Activated T-cell treated with anti-CD3 and anti-CD28 coated beads for 1 hour (primary cell): ENCODE measurements around the gene FBXL16.
"Not testable (repeated sequence)": the region's sequence is repeated elsewhere in the genome, so short reads cannot be mapped to it uniquely, and the experiment has no call there.

ENCODE experiments used
- DNase-seq: peaks from one replicate; pipeline ENCODE4 v3.0.0-alpha.2; 2020; ENCODE audit warnings: low read depth

Gene FBXL16, protein sequence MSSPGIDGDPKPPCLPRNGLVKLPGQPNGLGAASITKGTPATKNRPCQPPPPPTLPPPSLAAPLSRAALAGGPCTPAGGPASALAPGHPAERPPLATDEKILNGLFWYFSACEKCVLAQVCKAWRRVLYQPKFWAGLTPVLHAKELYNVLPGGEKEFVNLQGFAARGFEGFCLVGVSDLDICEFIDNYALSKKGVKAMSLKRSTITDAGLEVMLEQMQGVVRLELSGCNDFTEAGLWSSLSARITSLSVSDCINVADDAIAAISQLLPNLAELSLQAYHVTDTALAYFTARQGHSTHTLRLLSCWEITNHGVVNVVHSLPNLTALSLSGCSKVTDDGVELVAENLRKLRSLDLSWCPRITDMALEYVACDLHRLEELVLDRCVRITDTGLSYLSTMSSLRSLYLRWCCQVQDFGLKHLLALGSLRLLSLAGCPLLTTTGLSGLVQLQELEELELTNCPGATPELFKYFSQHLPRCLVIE

DNA sequence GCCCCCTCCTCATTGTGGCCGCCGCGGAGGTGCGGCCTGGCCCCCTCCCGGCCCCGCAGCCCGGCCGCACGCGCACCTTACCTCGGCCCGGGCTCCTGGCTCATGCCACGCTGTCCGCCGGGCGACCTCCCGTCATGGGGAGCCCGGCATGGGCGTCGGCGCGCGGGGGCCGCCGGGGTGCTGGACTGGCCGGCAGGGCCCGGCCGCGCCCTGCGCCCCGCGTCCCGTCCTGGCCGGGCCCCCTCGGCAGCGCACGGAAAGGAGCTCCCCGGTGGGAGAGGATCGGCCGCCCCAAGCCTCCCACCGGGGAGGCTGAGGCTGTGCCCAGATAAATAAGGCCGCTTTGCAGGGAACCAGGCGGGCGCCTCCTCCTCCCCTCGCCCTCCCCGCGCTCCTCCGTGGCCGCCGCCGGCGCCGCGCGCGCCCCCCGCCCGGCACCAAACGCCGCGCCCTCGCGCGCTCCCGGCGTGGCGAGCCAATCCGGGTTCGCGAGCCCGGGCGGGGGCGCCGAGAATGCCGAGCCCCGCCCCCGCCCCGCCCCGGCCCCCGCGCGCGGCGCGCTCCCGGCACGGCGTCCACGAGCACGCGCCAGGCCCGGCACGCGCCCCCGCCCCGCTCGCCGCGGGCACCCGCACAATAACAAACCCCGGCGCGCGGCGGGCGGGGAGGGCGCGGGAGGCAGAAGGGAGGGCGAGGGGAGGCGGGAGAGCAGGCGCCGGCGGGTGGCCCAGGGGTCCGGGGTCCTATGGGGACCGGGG, at the start of gene FBXL16:
FBXL16 (minus strand) TSS at position 371 of the 758 bp plus-strand sequence. CDS start 8,396 bp downstream, outside the sequence.
- DNase-seq = no peak

DNA sequence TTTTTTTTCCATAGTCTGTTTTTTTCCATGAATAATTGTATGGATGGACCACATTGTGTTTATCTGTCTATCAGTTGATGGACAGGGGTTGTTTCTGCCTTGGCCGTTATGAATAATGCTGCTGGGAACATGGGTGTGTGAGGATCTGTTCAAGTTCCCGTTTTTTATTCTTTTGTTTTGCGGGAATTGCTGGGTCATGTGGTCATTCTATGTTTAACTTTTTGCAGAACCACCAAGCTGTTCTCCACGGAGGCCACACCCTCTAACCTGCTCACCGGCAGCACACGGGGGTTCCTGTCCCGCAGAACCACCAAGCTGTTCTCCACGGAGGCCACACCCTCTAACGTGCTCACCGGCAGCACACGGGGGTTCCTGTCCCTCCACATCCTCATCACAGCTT, 49.1 kb upstream of the FBXL16 start:
- no peak for DNase-seq

DNA sequence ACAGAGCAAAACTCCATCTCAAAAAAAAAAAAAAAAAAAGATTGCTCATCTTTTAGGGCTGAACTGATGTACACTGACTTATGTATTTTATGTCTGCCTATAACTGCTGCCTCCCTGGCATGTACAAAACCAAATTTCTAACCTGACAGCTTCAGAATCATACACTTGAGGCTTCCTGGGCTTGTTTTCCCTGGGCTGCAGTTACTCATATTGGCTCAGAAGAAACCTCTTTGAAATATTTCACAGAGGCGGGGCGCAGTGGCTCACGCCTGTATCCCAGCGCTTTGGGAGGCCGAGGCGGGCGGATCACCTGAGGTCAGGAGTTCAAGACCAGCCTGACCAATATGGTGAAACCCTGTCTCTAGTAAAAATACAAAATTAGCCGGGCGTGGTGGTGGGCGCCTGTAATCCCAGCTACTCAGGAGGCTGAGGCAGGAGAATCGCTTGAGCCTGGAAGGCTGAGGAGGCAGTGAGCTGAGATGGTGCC, 48.6 kb upstream of the FBXL16 start:
- not testable (repeated sequence) for DNase-seq

DNA sequence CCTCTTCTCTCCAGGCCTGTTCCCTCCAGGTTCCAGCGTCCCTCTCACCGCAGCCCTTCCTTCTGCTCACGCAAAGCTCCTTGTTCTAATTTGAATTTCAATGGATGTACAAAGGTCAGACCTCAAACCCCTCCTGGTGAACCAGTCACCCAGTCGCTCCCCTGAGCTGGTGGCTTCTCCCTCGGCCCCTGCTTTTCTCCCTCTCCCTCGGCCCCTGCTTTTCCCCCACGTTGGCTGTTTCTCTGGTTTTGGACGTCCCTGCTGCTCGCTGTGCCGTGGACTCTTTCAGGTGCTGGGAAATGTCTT, 46.4 kb upstream of the FBXL16 start:
- no peak for DNase-seq

DNA sequence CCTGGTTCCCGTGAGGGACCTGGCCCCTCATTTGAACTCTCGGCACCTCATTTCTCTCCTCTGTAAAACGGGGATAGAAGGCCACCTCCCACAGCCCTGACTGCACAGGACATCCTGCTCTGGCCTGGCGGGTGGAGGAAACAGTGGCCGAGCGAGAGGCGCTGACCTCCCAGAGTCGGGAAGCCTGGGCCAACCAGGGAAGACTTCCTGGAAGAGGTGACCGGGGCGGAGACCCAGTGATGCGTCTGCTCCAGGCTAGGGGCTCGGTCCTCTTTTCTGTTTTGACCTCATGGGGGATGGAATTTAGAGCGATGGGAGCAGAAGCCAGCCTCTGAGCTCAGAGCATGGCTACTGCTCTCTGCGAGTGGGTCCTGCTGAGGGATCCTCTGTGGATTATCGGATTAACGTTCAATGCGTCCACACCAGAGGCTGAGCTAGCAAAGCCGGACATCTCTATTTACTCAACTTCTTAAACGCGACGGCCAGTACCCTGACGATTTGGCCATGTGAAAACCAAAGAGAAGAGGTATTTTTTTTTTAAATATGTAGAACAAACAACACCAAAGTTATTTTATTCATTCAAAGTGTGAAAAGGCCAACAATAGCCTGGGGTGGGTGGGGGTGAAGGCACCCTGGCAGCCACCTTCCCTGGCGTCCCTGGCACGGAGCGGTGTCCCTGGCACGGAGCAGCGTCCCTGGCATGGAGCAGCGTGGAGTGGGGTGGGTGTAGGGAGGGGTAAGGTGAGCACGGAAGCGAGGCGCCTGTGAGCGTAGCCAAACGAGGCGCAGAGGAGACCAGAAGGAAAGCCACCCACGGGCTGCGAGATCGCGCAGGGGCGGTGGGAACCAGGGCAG, 45.8 kb upstream of the FBXL16 start:
- DNase-seq = no peak

DNA sequence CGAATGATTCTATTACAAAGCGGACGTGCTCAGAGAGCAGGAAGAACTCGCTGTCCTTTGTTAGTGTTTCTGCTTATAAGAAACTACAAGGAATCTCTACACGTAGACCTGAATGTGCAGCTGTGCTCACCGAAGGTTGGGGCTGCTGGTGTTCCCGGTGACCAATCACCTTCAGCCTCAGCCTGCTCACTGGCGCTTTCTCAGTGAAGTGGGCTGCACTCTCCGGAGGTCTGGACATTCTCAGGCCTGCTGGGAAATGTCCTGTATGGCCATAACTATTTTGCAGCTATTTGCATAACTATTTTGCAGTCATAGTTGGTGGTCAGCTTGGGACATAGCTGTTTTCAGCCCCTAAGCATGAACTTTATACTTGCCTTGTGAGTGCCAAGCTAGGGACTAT, 44.9 kb upstream of the FBXL16 start:
- DNase-seq = no peak

DNA sequence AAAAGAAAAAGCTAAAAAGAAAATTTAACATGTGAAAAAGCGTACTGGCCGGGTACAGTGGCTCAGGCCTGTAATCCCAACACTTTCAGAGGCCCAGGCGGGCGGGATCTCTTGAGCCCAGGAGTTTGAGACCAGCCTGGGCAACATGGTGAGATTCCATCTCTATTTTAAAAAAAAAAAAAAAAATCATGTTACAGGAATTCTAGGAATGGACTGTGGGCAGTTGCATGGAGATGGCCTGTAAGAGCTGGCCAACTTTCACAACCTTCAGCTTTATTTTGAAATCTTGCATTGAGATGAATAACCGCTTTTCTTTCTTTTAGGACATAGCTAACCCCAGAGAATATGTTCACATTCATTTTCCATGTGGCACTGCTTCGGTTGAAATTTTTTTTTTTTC, 43.4 kb upstream of the FBXL16 start:
- no peak for DNase-seq

DNA sequence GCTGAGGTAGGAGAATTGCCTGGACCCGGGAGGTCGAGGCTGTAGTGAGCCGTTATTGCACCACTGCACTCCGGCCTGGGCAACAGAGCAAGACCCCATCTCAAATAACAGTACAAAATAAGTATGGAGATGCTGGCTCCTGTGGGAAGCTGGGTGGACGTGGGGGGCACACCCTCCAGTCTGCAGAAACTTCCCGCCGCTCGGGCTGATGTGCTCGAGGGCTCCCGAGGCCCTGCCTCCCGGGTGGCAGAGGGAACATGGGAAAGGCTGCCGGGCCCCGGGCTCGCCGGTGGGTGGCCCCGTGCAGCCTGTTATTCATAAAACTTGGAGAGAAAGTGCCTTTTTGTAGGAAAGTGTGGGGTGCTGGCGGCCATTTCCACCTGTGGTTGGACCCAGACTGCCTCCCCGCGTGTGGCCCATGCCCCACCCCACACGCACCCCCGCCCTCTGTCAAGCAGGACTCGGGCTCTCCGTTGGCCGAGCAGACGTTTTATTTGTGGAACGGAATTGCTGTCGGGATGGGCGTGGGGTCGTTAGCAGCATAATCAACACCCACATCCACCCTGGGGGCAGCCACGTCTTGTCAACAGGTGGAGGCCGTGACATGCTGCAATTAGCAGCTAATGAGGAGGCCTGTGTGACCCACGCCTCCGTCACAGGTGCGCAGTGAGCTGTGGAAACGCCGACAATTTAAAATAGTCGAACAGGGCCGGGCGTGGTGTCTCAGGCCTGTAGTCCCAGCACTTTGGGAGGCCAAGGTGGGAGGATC, 42.6 kb upstream of the FBXL16 start:
- DNase-seq = no peak

DNA sequence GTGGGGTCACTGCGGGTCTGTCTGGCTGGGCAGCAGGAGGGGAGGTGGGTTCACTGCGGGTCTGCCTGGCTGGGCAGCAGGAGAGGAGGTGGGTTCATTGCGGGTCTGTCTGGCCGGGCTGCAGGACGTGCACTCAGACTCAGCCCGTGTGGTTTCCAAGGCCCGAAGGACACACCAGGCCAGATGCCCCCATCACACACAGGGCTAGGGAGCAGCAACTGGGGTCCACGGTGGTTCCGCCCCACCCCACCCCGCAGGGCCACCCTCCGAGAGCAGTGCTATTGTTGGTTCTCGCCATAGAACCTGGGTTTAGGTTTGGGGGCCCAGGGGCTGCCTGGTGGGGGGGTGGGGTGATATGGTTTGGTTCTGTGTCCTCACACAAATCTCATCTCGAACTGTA, 41.0 kb upstream of the FBXL16 start:
- no peak for DNase-seq

DNA sequence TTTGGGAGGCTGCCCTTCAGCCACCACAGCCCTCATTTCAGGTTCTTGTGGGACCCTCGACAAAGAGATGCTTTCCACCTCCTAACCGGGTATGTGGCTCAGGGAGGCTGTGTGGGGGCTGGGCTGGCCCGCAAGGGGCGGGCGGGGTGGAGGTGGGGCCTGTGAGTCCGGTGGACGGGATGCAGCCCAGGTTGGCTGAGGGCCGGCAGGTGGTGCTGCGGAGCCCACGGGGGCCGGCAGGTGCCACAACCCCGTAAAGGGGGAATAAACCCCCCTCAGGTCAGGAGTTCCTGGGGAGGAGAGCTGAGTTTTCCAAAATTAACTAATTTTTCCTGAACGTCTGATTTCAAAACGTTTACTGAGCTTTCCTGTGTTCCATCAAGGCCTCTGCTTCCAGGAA, 40.1 kb upstream of the FBXL16 start:
- DNase-seq = no peak

DNA sequence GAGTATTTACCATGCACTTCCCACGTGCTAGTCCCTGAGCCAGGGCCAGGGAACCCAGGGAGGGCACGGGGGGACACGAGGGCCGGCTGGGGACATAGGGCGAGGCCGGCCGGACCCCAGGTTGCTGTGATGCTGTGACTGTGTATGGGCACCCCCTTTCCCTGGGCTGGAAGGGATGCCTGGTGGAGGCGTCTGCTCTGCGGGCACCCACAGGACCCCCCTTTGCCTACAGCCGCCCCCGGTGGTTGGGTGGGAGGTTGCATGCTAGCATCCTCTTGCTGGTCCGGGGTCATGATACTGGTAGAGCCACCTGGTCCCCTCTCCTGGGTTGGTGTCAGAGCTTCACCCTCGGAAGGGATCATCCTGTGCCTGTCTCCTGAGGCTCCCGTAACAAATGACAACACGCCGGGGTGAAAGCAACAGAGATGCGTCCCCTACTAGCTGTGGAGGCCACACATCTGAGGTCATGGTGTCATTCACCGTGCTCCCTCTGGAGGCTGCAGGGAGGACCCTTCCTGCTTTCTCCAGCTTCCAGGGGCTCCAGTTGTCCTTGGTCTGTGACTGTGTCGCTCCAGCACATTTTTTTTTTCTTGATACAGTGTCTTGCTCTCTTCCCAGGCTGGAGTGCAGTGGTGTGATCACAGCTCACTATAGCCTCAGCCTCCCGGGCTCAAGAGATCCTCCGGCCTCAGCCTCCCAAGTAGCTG, 38.3 kb upstream of the FBXL16 start:
- no peak for DNase-seq

DNA sequence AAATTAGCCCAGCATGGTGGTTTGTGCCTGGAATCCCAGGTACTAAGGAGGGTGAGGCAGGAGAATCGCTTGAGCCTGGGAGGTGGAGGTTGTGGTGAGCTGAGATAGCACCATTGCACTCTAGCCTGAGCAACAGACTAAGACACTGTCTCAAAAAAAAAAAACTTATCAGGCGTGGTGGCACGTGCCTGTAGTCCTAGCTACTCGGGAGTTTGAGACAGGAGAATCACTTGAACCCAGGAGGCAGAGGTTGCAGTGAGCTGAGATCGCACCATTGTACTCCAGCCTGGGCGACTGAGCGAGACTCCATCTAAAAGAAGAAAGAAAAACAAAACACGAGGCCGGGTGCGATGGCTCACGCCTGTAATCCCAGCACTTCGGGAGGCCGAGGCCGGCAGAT, 37.3 kb upstream of the FBXL16 start:
- not testable (repeated sequence) for DNase-seq

DNA sequence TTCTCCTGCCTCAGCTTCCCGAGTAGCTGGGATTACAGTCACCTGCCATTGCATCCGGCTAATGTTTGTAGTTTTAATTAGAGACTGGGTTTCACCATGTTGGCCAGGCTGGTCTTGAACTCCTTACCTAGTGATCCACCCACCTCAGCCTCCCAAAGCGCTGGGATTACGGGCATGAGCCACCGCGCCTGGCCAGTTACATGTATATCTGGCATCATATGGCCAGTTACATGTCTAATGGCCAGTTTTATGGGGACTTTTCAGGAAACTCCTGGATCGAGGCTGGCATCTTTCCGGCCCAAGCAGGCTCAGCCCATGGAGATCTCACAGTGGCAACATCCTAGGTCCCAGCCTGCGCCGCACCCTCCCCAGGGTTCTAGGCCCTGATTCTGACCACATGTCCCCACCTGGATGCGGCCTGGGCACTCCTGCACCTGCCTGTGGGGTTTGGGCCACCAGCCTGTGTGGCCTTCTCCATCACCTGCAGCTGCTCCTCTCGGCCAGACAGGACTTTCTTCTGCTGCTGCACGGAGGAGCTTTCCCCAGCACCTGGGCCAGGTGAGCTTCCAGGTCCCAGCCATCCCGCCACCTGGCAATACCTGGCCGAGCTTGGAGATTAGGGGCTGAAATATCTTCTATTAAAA, 36.5 kb upstream of the FBXL16 start:
- DNase-seq = no peak

DNA sequence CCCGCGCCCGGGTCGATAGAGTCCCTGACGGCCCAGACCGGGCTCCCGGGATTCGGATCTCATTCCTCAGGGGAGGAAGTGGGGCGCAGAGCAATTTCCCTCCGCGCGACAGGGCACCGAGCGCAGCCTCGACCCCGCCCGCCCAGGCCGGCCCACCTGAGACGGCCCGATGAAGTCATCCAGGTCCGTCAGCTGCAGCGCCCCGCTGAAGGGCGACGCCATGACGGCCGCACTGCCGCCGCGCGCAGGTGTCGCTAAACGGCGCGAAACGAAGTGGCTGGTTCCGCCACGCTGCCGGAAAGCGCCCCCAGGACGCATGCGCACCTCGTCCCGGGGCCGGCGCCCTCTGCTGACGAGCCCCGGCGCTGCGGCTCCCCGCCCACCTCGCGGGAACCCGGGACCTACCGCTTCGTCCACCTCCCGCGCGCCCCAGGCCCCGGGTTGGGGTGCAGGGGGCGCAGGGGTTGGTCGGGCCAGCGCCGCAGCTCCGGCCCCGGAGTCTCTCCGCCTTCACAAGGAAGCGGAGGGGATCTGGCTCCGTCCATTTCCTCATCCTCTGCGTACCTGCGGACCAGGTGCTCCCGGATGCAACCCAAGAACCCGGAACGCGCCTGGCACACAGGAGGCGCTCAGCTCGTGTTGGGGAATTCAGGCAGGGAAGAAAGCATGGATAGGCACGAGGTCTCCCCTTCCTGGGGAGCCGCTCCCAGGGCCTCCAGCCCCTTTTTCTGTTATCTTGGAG, 35.3 kb upstream of the FBXL16 start, which contains the start of gene CIAO3:
CIAO3 (minus strand) TSS at position 234 of the 742 bp plus-strand sequence; CDS start at position 222, 12 bp downstream.
- DNase-seq = peak; percentile 92

DNA sequence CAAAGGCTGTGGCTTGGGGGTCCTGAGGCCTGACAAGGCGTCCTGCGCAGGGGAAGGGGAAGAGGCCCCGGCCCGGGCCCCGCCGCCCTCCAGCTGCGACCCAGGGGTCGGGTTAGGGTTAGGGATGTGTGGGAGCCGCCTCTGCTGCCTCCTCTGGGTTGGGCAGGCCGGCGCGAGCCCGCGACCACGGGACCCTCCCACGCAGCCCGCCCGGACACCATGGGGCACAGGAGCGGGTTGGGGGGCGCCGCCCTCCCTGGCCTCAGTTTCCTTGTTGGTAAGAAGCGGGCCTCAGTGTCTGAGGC, 34.8 kb upstream of the FBXL16 start:
- no peak for DNase-seq

DNA sequence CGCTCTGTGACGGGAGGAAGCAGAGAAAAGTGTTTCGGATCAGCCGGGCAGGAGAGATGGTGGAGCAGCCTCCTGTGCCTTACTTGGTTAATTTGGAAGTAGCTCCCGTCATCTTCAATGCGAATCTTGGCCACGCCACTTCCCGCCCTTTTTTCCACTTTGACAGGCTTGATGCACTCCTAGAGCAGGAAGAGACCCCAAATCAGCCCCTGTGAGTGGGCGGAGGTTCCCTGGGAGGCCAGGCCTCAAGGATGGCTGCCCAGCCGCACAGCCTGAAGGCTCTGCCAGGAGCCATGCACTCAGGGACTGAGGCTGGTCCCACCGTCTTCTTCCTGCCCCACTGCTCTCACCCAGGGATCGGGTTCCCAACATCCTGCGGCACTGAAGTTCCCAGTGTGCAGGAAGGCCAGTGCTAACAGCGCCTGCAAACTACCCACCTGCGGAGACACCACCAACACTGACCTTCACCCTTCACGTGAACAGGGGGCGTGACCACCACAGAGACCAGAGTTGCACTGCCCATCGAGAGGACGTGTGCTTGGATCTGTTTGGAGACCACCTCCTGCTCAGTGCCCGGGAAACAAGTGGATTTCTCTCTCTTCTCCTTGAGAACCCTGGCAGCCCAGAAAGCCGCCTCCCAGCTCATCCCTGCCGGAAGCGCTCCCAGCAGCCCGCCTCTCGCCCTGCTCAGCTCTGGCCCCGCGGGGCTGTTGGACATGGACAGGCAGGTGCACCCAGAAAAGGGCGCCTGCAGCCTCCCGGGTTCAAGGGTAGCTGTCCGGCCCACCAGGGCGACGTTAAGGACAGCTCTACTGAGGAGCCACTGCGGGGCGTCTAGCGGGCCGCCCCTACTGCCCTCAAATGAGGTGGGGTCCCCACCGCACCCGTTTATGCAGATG, 34.2 kb upstream of the FBXL16 start:
- DNase-seq = no peak

DNA sequence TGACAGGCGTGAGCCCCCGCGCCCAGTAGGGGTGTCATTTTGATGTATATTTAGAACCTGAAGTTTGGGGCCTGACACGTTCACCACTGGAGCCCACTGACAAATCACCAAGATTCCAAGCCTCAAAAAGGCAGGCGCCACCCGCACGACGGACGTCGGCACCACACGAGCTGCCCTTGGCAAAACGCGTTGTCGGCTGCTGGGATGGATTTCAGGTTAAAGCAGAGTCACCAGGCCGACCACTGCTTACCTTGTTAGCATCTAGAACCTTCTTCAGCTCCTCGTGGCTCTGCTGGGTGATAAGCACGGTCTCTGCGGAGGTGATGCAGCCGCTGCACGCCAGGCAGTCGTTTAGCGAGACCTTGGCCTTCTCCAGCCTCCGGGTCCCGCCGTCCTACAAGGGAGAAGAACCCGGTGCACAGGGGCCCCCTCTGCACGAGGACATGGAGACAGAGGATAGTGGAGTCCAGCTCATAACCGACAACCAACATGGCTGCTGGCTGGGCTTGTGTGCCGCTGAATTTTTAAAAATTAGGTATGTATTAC, 31.4 kb upstream of the FBXL16 start:
- DNase-seq = no peak

DNA sequence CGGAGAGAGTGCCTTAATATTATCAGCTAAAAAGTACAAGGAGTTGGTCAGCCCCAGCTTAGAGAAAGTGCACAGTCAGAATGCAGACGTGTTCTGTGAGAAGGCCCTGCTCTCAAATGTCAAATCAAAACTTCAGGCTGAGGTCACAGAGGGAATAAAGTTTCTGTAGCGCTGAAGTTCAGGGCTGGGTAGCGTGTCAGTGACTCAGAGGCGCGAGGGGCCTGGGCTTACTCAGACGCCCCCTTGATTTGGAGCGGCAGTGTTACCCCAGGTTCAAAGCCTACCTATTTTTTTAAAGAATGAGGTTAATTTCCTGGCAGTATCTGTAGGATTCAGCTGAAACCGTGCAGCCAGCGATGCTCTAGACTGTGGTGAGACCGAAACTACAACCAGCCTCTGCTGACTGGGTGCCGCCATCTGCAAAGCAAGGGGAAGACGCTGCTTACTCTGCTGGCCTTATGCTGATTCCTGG, 30.4 kb upstream of the FBXL16 start:
- DNase-seq = no peak
